Peyer's patch (tissue), 4 donors: ENCODE data around the gene RUFY4.

Source experiments
- POLR2A ChIP-seq, 2 donors: fragments of 450-650 bp; IDR thresholded peaks; one replicate each; pipeline ENCODE4 v1.5.1; 2017; ENCODE audit warnings: antibody characterized with exemption in 2 of 2, mild to moderate bottlenecking in 2 of 2, moderate library complexity in 2 of 2
- TF ChIP-seq, protein P1 (sequence below), 6 experiments: fragments of 450-650 bp in 4 of 6; fragments of 200-600 bp in 2 of 6; sonication (generic) in 1 of 6; IDR thresholded peaks; one replicate each; pipeline ENCODE4 v1.5.1; 2017 to 2019; ENCODE audit warnings: antibody characterized with exemption in 6 of 6, mild to moderate bottlenecking in 3 of 6, moderate library complexity in 1 of 6

DNA sequence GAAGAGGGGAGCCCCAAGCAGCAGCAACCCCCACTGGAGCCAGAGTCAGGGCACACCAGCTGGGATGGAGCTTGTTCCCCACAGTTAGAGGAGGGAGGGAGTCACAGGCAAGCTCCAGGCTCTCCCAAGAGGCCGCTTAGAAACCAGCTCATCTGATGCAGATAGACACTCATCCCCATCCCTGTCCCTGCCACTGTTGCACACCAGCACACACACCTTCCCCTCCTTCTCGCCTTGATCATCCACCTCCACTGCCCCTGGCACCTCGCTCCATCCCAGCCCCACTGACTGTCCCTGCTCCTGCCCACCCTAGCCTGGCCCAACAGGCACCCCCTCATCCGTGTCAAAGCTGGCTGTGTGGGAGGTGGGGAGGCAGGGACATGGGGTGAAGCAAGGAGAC, 1.5 kb upstream of the RUFY4 start:
- TF ChIP-seq, protein P1, sequence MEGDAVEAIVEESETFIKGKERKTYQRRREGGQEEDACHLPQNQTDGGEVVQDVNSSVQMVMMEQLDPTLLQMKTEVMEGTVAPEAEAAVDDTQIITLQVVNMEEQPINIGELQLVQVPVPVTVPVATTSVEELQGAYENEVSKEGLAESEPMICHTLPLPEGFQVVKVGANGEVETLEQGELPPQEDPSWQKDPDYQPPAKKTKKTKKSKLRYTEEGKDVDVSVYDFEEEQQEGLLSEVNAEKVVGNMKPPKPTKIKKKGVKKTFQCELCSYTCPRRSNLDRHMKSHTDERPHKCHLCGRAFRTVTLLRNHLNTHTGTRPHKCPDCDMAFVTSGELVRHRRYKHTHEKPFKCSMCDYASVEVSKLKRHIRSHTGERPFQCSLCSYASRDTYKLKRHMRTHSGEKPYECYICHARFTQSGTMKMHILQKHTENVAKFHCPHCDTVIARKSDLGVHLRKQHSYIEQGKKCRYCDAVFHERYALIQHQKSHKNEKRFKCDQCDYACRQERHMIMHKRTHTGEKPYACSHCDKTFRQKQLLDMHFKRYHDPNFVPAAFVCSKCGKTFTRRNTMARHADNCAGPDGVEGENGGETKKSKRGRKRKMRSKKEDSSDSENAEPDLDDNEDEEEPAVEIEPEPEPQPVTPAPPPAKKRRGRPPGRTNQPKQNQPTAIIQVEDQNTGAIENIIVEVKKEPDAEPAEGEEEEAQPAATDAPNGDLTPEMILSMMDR (IDR thresholded peaks at IDR 0.05): no peak
- TF ChIP-seq POLR2A (IDR thresholded peaks at IDR 0.05): no peak
